Measurements from ENCODE around the gene WDR53. TPM values are rescaled to one million over a fixed set of nuclear protein-coding genes. Genes with fewer than 3 reads are reported as not detected.
A peak's percentile ranks its signal among the peaks of the same experiment; 100 is the strongest.
"Not testable (repeated sequence)": the region's sequence is repeated elsewhere in the genome, so short reads cannot be mapped to it uniquely, and the experiment has no call there.

Gene WDR53
- total RNA-seq, 4 donors from 2014 or later: 3.7 to 13.0 (median 4.4) TPM

- no peaks in the 10 kb centered on the region for H3K9me3 ChIP-seq
- no peak for DNase-seq
- H3K27me3 ChIP-seq: no peaks in the 10 kb centered on the region
- intact Hi-C loops (cut with DNase I): no loop called here
- H3K4me3 ChIP-seq (replicated peaks in 1 of 3): no peak overlapping the region
- no peaks in the 10 kb centered on the region for H3K4me1 ChIP-seq
- H3K27ac ChIP-seq: no peak overlapping the region
- no peaks in the 10 kb centered on the region for H3K36me3 ChIP-seq
- 94 to 95% methylated on average over 1 of the region's 1 CpG for WGBS, 2 donors
- TF ChIP-seq POLR2A (IDR thresholded peaks at IDR 0.05) (no peak), CTCF (IDR thresholded peaks at IDR 0.05) (no peak)
Observed at GRCh38 chr3:196514350-196514716, 54.0 kb downstream of the WDR53 start.

GRCh38 chr3:196513697-196514349 lies 54.5 kb downstream of the WDR53 start:
- 87% methylated on average over 8 of the region's 8 CpGs for WGBS, 2 donors
- H3K27ac ChIP-seq: no peak overlapping the region
- no peak overlapping the region for H3K4me3 ChIP-seq (replicated peaks in 1 of 3)
- TF ChIP-seq CTCF (IDR thresholded peaks at IDR 0.05) (no peak), POLR2A (IDR thresholded peaks at IDR 0.05) (no peak)
- H3K36me3 ChIP-seq: no peaks in the 10 kb centered on the region
- no peaks in the 10 kb centered on the region for H3K9me3 ChIP-seq
- no peaks in the 10 kb centered on the region for H3K27me3 ChIP-seq
- intact Hi-C loops (cut with DNase I): no loop called here
- H3K4me1 ChIP-seq: no peaks in the 10 kb centered on the region
- no peak for DNase-seq

- H3K27me3 ChIP-seq; H3K9me3 ChIP-seq; DNase-seq; intact Hi-C loops (cut with DNase I); H3K4me1 ChIP-seq; H3K27ac ChIP-seq; H3K36me3 ChIP-seq; H3K4me3 ChIP-seq (replicated peaks in 1 of 3): not testable (repeated sequence)
- 74 to 85% methylated on average over 8 to 15 of the region's 15 CpGs for WGBS, 2 donors
Observed at GRCh38 chr3:196511646-196512425, 56.5 kb downstream of the WDR53 start.

GRCh38 chr3:196511108-196511507 lies 57.2 kb downstream of the WDR53 start:
- DNase-seq; intact Hi-C loops (cut with DNase I): not testable (repeated sequence)

GRCh38 chr3:196506687-196507086 lies 61.7 kb downstream of the WDR53 start:
- WGBS, 2 donors: 87 to 90% methylated on average over 8 of the region's 8 CpGs
- no peak for TF ChIP-seq POLR2A (IDR thresholded peaks at IDR 0.05)
- Histone ChIP-seq H3K4me3 (replicated peaks in 1 of 3) (no peak overlapping the region), H3K36me3 (no peaks in the 10 kb centered on the region), H3K27me3 (no peaks in the 10 kb centered on the region), H3K4me1 (peaks cover 0 to under 1% of the 10 kb centered on the region in 2 donors), H3K27ac (no peak overlapping the region), H3K9me3 (no peaks in the 10 kb centered on the region)
- DNase-seq: no peak
- intact Hi-C loops (cut with DNase I): no loop called here

More at GRCh38 chr3:196511108-196511507, 57.2 kb downstream of the WDR53 start:
- WGBS, 2 donors: 83 to 100% methylated on average over 1 of the region's 1 CpG
- not testable (repeated sequence) for H3K9me3 ChIP-seq; H3K27ac ChIP-seq; H3K27me3 ChIP-seq; H3K4me1 ChIP-seq; H3K36me3 ChIP-seq; H3K4me3 ChIP-seq (replicated peaks in 1 of 3)

- H3K27ac ChIP-seq: peak overlapping the region in 1 of 3 donors; percentile 97
- intact Hi-C loops (cut with DNase I): no loop called here
- no peak for TF ChIP-seq POLR2A (IDR thresholded peaks at IDR 0.05)
- no peak for TF ChIP-seq CTCF (IDR thresholded peaks at IDR 0.05)
- H3K4me3 ChIP-seq (replicated peaks in 1 of 3): no peak overlapping the region
- peaks cover 6 to 10% of the 10 kb centered on the region in 2 donors for H3K4me1 ChIP-seq
- 98 to 99% methylated on average over 6 of the region's 6 CpGs for WGBS, 2 donors
- no peaks in the 10 kb centered on the region for H3K9me3 ChIP-seq
- no peaks in the 10 kb centered on the region for H3K36me3 ChIP-seq
- H3K27me3 ChIP-seq: no peaks in the 10 kb centered on the region
- DNase-seq: no peak
Observed at GRCh38 chr3:196504556-196504955, 63.8 kb downstream of the WDR53 start.

Small RNA genes within 50 kb of the gene (small RNA-seq; reads per million reads assigned to genes)
- not detected for gene RPS29P3

Other genes with a start within 250 kb of the WDR53 start
- gene TM4SF19, start 230.2 kb downstream of the WDR53 start, total RNA-seq: under 1 TPM in 2 of 4 donors, not detected in 2; 0.59 to 0.94 TPM
- 10 to 100 TPM; 16.8 to 38.4 (median 23.2) TPM for gene UBXN7, start 136.1 kb downstream of the WDR53 start, total RNA-seq
- gene RNF168, start 64.8 kb downstream of the WDR53 start, total RNA-seq: 10 to 100 TPM; 14.7 to 21.3 (median 17.9) TPM
- not detected for gene SMCO1, start 53.2 kb downstream of the WDR53 start, total RNA-seq
- gene FBXO45, start 106 bp upstream of the WDR53 start, total RNA-seq: 1 to 10 TPM; 4.0 to 8.9 (median 5.7) TPM
- gene NRROS, start 71.1 kb upstream of the WDR53 start, total RNA-seq: 1 to 10 TPM; 1.2 to 3.9 (median 1.7) TPM
- 1 to 10 TPM; 1.2 to 5.2 (median 3.8) TPM for gene CEP19, start 143.7 kb upstream of the WDR53 start, total RNA-seq
- 10 to 100 TPM; 23.1 to 40.6 (median 31.3) TPM for gene PIGX, start 143.8 kb upstream of the WDR53 start, total RNA-seq
- 10 to 100 TPM; 29.9 to 43.8 (median 39.0) TPM for gene PAK2, start 171.3 kb upstream of the WDR53 start, total RNA-seq